Activated naive CD4-positive, alpha-beta T cell treated with anti-CD3 and anti-CD28 coated beads, Interleukin-2, amount 50 U/mL, for 72 hours (primary cell): Measurements from ENCODE around the gene PROX1. TPM values are rescaled to one million over a fixed set of nuclear protein-coding genes. Genes with fewer than 3 reads are reported as not detected.

Experiments used
- ATAC-seq, 2 donors: fragments of 150-1000 bp; cut with Tn5 transposase; 2 replicates each; pipeline ENCODE4 v1.10.0; 2021; ENCODE audit warnings: mild to moderate bottlenecking in 2 of 2, moderate library complexity in 2 of 2
- DNase-seq, 2 donors: peaks; one replicate each; pipeline ENCODE4 v3.0.0; 2021 to 2022; ENCODE audit warnings: low spot score in 2 of 2
- H3K27ac Mint-ChIP-seq, 2 donors: one replicate each; pipeline ENCODE4 v1.8.0; 2022; ENCODE audit warnings: mild to moderate bottlenecking in 2 of 2, mixed read lengths in 2 of 2
- H3K36me3 Mint-ChIP-seq, 2 donors: one replicate each; pipeline ENCODE4 v1.8.0; 2022; ENCODE audit warnings: mixed read lengths in 2 of 2
- H3K9me3 Mint-ChIP-seq, 2 donors: one replicate each; pipeline ENCODE4 v1.8.0; 2022; ENCODE audit warnings: mixed read lengths in 2 of 2
- total RNA-seq, 2 donors: library from RNA; stranded (reverse); gene quantifications; one replicate each; pipeline ENCODE4 v1.2.3, GENCODE V29; 2022

Gene PROX1
- total RNA-seq, 2 donors from 2014 or later, result 0.08 to 0.34 TPM

DNA sequence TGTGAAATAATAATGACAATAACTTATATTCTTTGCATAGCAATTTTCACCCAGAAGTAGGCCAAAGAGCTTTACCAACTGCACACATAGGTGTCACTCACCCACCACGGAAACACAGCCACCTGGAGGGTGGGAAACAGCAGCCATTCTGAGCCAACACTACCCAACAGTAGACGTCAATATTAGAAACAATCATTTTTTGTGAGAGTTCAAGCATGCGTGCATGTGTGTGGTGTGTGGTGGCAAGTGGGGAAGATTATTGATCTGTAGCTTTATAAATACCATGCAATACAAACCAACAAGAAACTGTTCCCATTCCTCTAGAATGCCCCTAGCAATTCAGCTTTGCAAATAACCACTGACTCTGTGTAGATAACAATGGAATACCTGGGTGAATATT, 19.1 kb downstream of the PROX1 start:
- no peak for DNase-seq
- peaks cover 0 to 4% of the 10 kb centered on the region in 2 donors for H3K36me3 Mint-ChIP-seq
- no peaks in the 10 kb centered on the region for H3K9me3 Mint-ChIP-seq
- no peak for ATAC-seq
- H3K27ac Mint-ChIP-seq, result no peak overlapping the region

DNA sequence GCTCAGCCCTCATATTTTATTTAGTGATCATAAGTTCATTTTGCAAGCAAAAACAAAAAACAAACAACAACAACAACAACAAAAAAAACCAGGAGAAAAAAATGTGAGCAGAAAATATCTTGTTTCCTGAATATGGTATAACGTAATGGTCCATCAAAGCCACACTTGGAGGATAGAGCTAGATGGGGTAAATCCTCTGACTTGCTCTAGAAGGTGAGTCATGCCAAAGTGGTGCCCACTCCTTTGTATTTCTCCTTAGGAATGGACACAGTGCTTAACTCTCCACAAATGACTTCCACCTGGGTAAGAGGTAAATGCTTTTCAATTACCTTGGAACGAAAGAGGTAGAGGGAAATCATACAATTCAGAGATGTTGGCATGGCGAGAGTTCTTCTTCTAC, 20.6 kb downstream of the PROX1 start:
- Mint-ChIP-seq H3K27ac (no peak overlapping the region), H3K9me3 (no peaks in the 10 kb centered on the region), H3K36me3 (peaks cover 0 to 4% of the 10 kb centered on the region in 2 donors)
- DNase-seq (no peak), ATAC-seq (no peak)

DNA sequence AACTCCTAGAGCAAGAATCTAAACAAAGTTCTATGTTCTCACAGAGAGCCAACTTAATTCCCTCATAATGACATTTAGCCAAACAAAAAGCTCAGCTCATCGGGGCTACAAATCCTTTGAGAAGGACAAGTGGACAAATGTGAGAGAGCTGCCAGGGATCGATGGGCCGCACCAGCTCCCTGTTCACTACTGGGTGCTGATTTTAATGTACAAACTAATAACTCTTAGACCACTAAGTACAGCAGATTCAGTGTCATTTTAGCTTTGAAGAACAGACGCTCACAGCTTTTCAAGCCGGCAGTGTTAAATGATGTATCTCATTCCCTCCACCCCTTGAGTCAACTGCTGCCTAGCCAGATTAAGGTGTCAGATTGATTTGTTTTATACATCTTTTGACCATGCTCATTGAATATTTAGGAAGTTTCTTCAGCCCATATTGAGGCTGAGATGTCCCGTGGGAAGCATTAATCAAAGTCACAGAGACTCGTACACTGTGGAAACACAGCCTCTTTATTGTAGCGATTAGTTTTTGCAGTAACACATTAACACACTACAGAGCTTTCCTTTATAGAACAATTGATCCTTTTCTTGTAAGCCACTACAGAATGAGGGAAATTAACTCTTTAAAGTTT, 21.1 kb downstream of the PROX1 start:
- DNase-seq, result no peak
- H3K27ac Mint-ChIP-seq, result no peak overlapping the region
- no peaks in the 10 kb centered on the region for H3K9me3 Mint-ChIP-seq
- no peak for ATAC-seq
- peaks cover 0 to 4% of the 10 kb centered on the region in 2 donors for H3K36me3 Mint-ChIP-seq

DNA sequence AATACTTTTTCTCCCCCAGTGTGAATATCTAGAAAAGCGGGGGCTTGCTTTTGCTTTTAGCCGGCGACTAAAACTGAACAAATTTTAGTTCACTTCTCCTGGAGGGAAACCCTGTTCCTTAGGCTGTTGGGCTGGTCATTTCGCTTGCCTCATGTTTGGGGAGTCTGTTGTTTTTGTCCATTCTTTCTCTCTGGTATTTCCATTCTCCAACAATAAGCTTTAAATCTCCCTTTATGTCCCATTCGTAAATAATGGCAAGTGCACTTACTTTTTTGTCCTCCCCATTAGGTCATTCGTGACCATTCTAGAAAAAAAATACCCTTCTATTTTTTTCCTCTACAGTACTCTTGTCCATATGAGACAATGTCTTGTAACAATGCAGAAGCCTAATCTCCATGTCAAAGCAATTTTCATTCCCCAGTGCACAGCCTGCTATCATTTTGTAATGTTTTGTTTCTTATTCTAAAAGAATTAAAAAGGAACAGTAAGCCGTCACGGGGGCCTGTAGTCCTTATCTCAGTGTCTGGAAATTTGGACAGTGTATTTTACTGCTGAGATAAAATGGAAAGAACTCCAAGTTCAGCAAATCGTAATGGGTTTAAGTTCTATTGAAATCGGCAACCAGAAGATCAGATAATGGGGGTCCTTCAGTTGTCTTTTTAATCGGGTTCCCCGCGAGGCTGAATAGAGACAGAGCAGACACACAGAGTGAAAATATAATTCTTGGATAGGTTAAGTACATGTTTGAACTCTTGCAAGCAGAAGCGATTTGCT, 21.8 kb downstream of the PROX1 start:
- DNase-seq (no peak), ATAC-seq (no peak)
- no peaks in the 10 kb centered on the region for H3K9me3 Mint-ChIP-seq
- peaks cover 0 to 4% of the 10 kb centered on the region in 2 donors for H3K36me3 Mint-ChIP-seq
- no peak overlapping the region for H3K27ac Mint-ChIP-seq

DNA sequence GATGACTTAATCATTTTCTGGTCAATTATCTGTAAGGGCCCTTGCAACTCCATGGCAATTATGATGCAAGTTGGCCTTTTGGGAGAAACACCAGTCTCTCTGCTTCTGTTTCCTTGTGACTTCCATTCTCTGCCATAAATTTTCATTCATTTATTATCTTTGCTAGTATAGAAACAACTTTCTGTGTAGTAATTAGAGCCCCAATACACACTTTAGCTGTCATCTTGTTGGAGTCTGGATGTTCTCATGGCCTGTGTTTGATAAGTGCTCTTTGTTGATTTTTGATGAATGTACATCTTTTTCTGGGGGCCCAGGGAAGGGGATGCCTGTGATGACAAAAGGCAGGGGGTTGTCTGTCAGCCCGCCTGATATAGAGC, 22.4 kb downstream of the PROX1 start:
- H3K27ac Mint-ChIP-seq, result no peak overlapping the region
- DNase-seq (no peak), ATAC-seq (no peak)
- no peaks in the 10 kb centered on the region for H3K9me3 Mint-ChIP-seq
- peaks cover 0 to 4% of the 10 kb centered on the region in 2 donors for H3K36me3 Mint-ChIP-seq

DNA sequence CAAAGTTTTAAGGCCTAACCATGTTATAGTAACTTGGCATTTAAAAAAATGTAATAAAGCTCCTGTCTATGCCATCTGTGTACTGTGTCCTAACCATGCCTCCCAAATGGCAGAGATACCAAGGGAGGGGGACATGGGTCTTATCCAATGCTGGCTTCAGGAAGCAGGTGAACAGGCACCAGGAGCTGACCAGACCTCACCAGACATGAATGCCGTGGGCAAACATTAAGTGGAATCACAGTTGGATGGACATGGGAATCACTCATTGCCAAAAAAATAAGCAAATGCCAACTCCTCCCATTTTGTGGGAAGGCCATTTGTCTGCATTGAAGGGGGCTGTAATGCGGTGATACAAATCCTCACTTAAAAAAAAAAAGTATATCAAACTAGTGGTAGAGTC, 22.9 kb downstream of the PROX1 start:
- Mint-ChIP-seq H3K9me3 (no peaks in the 10 kb centered on the region), H3K36me3 (peaks cover 0 to 4% of the 10 kb centered on the region in 2 donors), H3K27ac (no peak overlapping the region)
- DNase-seq (no peak), ATAC-seq (no peak)

DNA sequence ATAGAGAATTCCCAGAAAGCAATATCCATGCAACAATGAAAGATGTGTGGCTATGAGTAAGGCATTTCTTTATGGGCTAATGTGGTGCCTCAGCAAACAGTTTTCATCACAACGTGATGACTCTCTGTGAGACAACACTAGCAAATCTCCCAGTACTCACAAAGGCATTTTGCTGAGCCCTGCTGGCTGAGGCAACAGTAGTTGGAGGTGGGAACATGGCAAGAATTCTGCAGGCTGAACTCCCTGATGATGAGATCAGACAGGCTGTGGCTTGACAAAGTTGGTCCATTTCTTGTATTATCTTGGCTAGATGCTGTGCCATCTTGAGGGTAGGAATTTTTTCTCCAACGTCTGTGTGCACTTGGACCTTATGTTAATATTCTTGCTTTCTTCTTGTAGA, 24.6 kb downstream of the PROX1 start:
- Mint-ChIP-seq H3K9me3 (no peaks in the 10 kb centered on the region), H3K36me3 (no peaks in the 10 kb centered on the region), H3K27ac (no peak overlapping the region)
- no peak for DNase-seq
- no peak for ATAC-seq

DNA sequence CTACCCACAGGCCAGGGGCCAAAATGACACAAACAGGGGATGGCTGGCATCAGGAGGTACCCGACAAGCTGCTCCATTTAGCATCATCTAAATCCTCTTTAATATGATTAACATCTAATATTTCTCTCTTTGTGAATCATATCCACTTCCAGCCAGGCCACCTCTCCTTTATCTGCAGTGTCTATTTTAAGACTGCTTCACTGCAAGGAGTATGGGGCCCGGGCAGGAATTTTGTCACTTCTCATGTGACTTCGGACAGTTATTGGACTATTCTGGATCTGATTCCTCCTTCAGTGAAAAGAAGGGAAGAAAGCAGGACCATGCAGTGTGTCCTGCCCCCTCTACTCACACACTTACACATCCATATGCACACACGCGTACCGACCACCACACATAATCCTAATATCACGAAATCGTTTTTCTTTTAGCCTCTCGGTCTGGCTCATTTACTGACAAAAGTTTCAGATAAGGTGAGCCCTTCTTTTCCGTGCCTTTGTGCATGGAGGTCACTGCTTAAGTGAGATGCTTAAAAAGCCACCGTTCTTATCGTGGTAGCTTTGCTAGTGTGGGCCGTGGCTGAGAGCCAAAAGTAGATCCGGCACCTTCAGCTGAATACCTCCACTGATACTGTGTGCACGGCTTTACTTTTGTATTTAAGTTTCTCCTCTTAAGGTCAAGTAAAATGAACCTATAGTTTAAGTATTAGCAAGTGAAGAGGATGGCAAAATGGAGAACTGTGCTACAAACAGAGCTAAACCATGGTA, 26.0 kb downstream of the PROX1 start:
- ATAC-seq (no peak), DNase-seq (no peak)
- no peaks in the 10 kb centered on the region for H3K36me3 Mint-ChIP-seq
- H3K27ac Mint-ChIP-seq, result no peak overlapping the region
- H3K9me3 Mint-ChIP-seq, result peaks cover 0 to 6% of the 10 kb centered on the region in 2 donors

DNA sequence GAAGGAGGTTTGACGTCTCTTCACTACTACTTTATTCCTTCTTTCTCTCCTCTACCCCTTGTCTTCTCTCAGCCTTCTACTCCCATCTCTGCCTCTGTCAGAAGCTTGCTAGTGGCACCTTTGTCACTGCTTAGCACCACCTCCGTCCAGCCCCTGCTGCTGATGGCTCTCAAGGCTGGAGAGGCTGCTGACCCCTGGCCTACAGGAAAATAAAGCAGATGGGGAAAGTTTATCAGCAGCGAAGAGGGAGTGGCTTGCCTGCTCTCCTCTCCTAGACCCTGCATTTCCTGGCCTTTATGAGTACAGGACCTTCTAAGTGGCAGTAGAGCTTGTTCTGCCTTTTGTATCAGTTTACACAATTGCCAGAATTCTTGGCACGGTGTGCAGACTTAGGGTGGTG, 27.0 kb downstream of the PROX1 start:
- H3K9me3 Mint-ChIP-seq, result peaks cover 0 to 6% of the 10 kb centered on the region in 2 donors
- H3K27ac Mint-ChIP-seq, result peak overlapping the region in 1 of 2 donors; percentile 12
- ATAC-seq (no peak), DNase-seq (no peak)
- H3K36me3 Mint-ChIP-seq, result no peaks in the 10 kb centered on the region

DNA sequence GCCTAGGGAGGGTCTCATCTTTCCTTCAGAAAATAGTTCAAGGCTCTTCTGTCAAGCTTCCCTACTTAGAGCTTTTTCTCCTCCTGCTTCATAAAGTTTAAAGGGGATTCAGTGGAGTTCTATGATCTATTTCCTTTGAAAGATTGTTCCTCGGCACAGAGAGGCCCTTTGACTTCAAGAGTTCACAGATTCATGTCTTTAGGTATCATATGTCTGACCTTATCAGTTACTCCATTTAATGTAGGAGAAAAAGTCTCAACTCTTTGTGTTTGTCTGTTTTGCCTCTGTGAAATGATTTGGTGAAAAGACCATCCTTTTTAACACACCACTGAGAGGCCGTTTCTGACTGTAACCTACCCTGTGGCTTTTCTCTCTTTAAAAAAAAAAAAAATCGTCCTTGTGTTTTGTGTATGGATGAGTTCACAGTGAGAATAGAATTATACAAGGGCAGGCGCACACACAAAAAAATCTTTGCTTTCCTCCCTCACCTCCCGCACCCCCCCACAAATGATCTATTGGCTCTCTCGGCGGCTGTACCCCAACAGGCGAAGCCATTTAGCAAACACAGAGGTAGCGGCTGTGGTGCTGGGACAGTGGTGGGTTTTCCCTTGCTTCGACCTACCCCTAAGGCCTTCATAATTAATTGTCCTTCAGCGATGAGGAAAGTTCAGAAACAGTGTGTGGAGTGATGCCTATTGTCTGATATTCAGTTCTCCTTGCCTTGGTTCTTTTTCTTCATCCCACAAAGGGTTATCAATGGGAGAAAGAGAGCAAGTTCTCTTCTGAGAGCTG, 29.6 kb downstream of the PROX1 start:
- no peak for DNase-seq
- H3K36me3 Mint-ChIP-seq, result no peaks in the 10 kb centered on the region
- no peak for ATAC-seq

DNA sequence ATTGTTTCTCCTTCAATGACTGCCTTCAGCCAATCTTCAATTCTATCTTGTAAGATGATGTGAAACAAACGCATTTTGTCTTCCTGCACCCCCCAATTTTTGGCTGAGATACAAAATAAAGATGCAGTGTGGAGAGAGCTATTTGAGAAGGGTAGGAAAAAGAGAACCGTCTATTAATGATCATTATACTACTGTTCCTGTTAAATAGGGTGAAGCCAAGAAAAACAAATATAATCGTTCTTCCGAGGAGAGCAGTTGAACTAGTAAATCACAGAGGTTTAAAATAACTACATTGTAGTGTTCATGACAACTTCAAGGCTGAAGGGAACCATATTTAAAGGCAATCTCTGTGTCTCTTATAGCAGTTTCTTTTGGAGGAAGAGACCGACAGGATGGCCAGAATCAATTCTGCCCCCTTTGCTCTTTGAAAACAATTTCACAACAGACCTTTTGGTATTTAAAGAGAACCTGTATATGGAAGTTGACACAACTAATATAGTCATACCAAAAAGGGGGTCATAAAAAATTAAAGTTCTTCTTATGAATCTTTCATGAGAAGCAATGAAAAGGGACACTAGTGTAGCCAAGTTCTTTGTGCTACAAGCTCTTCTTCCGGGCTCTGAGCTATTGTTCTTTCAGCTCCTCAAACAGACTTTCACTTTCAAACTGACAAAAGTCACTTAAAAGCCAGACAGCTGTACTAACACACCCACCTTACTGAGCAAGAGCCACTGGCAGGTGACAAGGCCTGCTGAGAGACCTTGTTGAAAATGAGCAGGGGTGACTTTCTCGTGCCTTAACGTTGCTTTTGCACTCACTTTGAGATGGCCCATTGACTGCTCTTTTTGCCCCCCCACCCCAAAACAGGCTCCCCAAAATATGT, 30.9 kb downstream of the PROX1 start:
- peak overlapping the region in 1 of 2 donors; percentile 4 for H3K27ac Mint-ChIP-seq
- peak; percentile 41 to 91 for ATAC-seq
- DNase-seq, result no peak

More for the DNA sequence above, 29.6 kb downstream of the PROX1 start:
- peaks cover 0 to 6% of the 10 kb centered on the region in 2 donors for H3K9me3 Mint-ChIP-seq
- peak overlapping the region in 1 of 2 donors; percentile 62 for H3K27ac Mint-ChIP-seq

DNA sequence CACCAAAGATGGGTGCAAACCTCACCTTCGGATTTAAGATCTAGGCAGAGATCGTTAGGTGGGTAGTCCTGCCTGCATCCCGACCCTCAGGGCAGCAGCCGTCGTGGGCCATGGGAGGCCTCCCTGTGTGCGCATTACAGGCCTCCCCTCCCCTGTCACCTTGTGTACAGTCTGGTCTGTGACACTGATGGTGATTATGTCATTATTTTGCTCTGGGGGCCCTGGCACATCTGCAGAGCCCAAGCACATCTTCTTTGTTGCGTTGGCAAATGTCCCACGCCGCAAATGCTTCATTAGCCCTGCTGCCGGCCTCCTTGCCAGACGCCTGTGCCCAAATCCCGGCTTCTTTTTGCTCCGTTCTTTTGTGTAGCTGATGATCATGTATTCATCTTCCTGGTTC, 31.7 kb downstream of the PROX1 start:
- no peak for DNase-seq
- H3K9me3 Mint-ChIP-seq, result peaks cover 0 to 6% of the 10 kb centered on the region in 2 donors
- no peak for ATAC-seq
- H3K27ac Mint-ChIP-seq, result no peak overlapping the region
- H3K36me3 Mint-ChIP-seq, result no peaks in the 10 kb centered on the region

More for the DNA sequence above, 30.9 kb downstream of the PROX1 start:
- H3K9me3 Mint-ChIP-seq, result peaks cover 0 to 6% of the 10 kb centered on the region in 2 donors
- no peaks in the 10 kb centered on the region for H3K36me3 Mint-ChIP-seq

DNA sequence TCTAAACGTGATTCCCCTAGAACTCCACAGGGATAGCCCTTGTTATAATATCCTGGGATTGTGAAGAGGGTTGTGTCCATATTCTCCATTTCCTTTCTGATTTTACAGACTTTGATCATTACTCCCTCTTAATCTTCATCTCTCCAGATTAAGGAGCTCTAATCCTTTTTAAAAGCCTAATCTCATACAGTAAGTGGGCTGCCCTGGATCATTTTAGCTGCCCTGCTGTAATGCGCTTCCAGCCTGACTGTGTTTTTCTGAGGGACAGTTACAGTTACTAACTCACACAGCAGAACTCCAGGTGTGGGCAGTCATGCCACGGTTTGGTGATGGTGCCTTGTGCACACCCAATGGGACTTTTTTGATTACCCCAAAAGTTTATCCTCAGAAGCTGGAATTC, 33.5 kb downstream of the PROX1 start:
- no peaks in the 10 kb centered on the region for H3K36me3 Mint-ChIP-seq
- peaks cover 0 to 6% of the 10 kb centered on the region in 2 donors for H3K9me3 Mint-ChIP-seq
- DNase-seq (no peak), ATAC-seq (no peak)
- no peak overlapping the region for H3K27ac Mint-ChIP-seq

DNA sequence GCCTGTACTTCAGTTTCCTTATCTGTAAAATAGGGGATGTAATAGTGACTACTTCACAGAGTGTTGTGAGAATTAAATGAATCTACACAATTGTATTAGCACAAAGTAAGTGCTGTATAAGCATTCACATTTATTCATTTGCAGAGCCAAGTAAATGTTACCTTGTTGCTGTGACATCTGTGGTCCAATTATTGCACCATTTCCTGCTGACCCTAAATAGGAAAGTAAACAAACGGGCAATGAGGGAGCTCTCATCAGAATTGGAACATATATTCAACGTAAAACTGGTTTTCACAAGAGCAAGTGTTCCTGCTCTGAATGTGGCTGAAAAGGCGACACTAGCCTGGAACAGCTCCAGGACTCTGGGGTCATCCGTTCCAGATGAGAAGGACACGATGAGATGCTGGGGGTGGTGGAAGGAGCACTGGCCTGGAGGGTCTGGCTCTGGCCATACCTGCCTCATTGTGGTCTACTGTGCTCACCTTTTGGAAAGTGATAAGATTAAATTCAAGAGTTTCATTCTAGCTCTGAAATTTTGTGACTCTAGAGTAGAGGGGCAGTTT, 34.5 kb downstream of the PROX1 start:
- no peak for ATAC-seq
- no peaks in the 10 kb centered on the region for H3K36me3 Mint-ChIP-seq
- peaks cover 0 to 6% of the 10 kb centered on the region in 2 donors for H3K9me3 Mint-ChIP-seq
- no peak overlapping the region for H3K27ac Mint-ChIP-seq
- DNase-seq, result no peak

DNA sequence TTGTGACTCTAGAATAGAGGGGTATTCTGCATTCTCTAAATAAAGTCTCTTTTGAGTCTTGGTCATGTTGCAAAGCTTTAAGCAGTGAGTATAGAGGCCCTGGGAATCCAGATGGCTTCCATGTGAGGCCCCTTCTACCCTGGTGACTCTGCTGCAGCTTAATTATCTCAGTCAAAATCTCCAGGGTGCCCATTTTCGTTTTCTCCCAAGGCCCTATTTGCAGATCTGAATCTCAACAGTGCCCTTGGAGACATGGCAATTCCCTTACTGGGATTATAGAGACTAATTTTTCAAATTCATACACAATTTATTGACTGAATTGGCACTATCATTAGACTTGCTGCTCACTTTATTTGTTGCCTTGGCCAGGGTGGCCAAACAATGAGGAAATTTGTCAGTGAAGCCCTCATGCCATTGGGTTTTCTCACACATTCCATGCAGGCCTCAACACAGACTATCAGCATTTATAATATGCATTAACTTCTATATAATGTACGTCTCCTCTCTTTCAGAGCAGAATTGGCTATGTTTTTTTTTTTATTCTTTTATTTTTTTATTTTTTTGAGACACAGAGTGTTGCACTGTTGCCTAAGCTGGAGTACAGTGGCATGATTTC, 35.1 kb downstream of the PROX1 start:
- H3K36me3 Mint-ChIP-seq, result no peaks in the 10 kb centered on the region
- ATAC-seq (no peak), DNase-seq (no peak)
- no peak overlapping the region for H3K27ac Mint-ChIP-seq
- peaks cover 0 to 4% of the 10 kb centered on the region in 2 donors for H3K9me3 Mint-ChIP-seq
